H1 (cell line): ENCODE measurements around the gene CRP. TPM values are rescaled to one million over a fixed set of nuclear protein-coding genes. Genes with fewer than 3 reads are reported as not detected.

Experiments used
- CTCF ChIA-PET: fragments of 300-600 bp; sonication (Branson Sonifier 250); formaldehyde crosslinking; loops from one replicate; lab custom pipeline; 2021; ENCODE audit not compliant: partially characterized antibody; lab: Charles Lee
- POLR2A ChIA-PET: fragments of 300-600 bp; sonication (Branson Sonifier 250); formaldehyde crosslinking; loops from one replicate; lab custom pipeline; 2021; ENCODE audit warnings: inconsistent platforms; ENCODE audit not compliant: partially characterized antibody; lab: Charles Lee
- DNase-seq, 2 experiments: peaks; one replicate each; pipeline versions ENCODE4 v3.0.0 to v3.0.0-alpha.2; 2010 to 2022; ENCODE audit warnings: low spot score in 2 of 2, low read depth in 1 of 2, mixed read lengths in 1 of 2
- FAIRE-seq: peaks from 2 replicates; lab custom pipeline; 2011; peaks lifted over from hg19 to GRCh38; lab: Jason Lieb, UNC
- H2AFZ ChIP-seq: 2 replicates; pipeline ENCODE4 v1.8.1; 2012; ENCODE audit warnings: low read length, inconsistent platforms
- H2AK5ac ChIP-seq: 2 replicates; pipeline ENCODE4 v1.6.1; 2013; ENCODE audit warnings: low read depth, low read length
- H2BK120ac ChIP-seq: replicated peaks from 2 replicates; pipeline ENCODE3; 2013; ENCODE audit warnings: low read depth, low read length, inconsistent platforms
- H2BK12ac ChIP-seq: 2 replicates; pipeline ENCODE4 v1.6.1; 2013; ENCODE audit warnings: low read depth, low read length
- H2BK15ac ChIP-seq: 2 replicates; pipeline ENCODE4 v1.6.1; 2013; ENCODE audit warnings: low read length
- H2BK20ac ChIP-seq: 2 replicates; pipeline ENCODE4 v1.6.1; 2013; ENCODE audit warnings: low read length
- H2BK5ac ChIP-seq: 2 replicates; pipeline ENCODE4 v1.6.1; 2013; ENCODE audit warnings: low read depth, low read length
- H3K14ac ChIP-seq: 2 replicates; pipeline ENCODE4 v1.6.1; 2013; ENCODE audit warnings: inconsistent platforms; ENCODE audit not compliant: insufficient read length
- H3K18ac ChIP-seq: 2 replicates; pipeline ENCODE4 v1.6.1; 2013; ENCODE audit warnings: low read length; ENCODE audit errors: extremely low read depth
- H3K23ac ChIP-seq: 2 replicates; pipeline ENCODE4 v1.6.1; 2013; ENCODE audit warnings: inconsistent platforms; ENCODE audit not compliant: insufficient read length
- H3K23me2 ChIP-seq: 2 replicates; pipeline ENCODE4 v1.6.1; 2013; ENCODE audit warnings: low read depth, low read length
- H3K27ac ChIP-seq: 2 replicates; pipeline ENCODE4 v1.6.1; 2011; ENCODE audit warnings: low read depth, low read length, inconsistent platforms
- H3K27me3 ChIP-seq, 4 experiments: replicated peaks in 1 of 4; 1 replicate in 1 of 4; 2 replicates in 3 of 4; pipeline versions ENCODE4 v1.6.1 to v1.8.1; 2011 to 2013; ENCODE audit warnings: low read length in 3 of 4, mild to moderate bottlenecking in 3 of 4, inconsistent platforms in 2 of 4, mixed read lengths in 2 of 4, moderate library complexity in 1 of 4; ENCODE audit not compliant: control insufficient read depth in 3 of 4, insufficient read depth in 3 of 4; ENCODE audit errors: extremely low read depth in 1 of 4
- H3K36me3 ChIP-seq, 4 experiments: 2 replicates each; pipeline versions ENCODE4 v1.6.1 to v1.8.1; 2011 to 2013; ENCODE audit warnings: mild to moderate bottlenecking in 4 of 4, low read length in 3 of 4, moderate library complexity in 2 of 4, control low read depth in 1 of 4, inconsistent platforms in 1 of 4; ENCODE audit not compliant: insufficient read depth in 4 of 4, control insufficient read depth in 2 of 4
- H3K4ac ChIP-seq: replicated peaks from 2 replicates; pipeline ENCODE3; 2013; ENCODE audit warnings: low read length, low read depth, mixed read lengths, inconsistent platforms; ENCODE audit not compliant: insufficient read length
- H3K4me1 ChIP-seq, 4 experiments: replicated peaks in 1 of 4; 1 replicate in 1 of 4; 2 replicates in 3 of 4; pipeline versions ENCODE4 v1.6.1 to v1.8.1; 2011 to 2013; ENCODE audit warnings: low read length in 3 of 4, inconsistent platforms in 2 of 4, mixed read lengths in 1 of 4; ENCODE audit not compliant: insufficient read depth in 4 of 4, control insufficient read depth in 3 of 4
- H3K4me2 ChIP-seq, 2 experiments: 2 replicates each; pipeline versions ENCODE4 v1.6.1 to v1.8.1; 2011 to 2013; ENCODE audit warnings: low read depth in 2 of 2, low read length in 2 of 2, control low read depth in 1 of 2, inconsistent platforms in 1 of 2, mild to moderate bottlenecking in 1 of 2; ENCODE audit not compliant: insufficient read depth in 1 of 2
- H3K4me3 ChIP-seq, 4 experiments: fragments of 200-600, 300-600 bp in 1 of 4; sonication (generic), shearing (Covaris generic), sonication (Bioruptor Twin) in 1 of 4; 2 replicates each; pipeline versions ENCODE4 v1.5.1 to v1.8.1; 2011 to 2016; ENCODE audit warnings: low read length in 4 of 4, low read depth in 3 of 4, control low read depth in 2 of 4, inconsistent platforms in 2 of 4, mild to moderate bottlenecking in 2 of 4, mixed read lengths in 1 of 4, moderate library complexity in 1 of 4; ENCODE audit not compliant: insufficient read depth in 2 of 4; ENCODE audit errors: extremely low read depth in 1 of 4
- H3K56ac ChIP-seq: replicated peaks from 2 replicates; pipeline ENCODE3; 2013; ENCODE audit warnings: low read depth, mild to moderate bottlenecking, mixed read lengths, low read length, inconsistent platforms; ENCODE audit not compliant: insufficient read length
- H3K79me1 ChIP-seq: 2 replicates; pipeline ENCODE4 v1.6.1; 2013; ENCODE audit warnings: low read depth, low read length, control low read depth
- H3K79me2 ChIP-seq, 2 experiments: 2 replicates each; pipeline versions ENCODE4 v1.6.1 to v1.8.1; 2012 to 2013; ENCODE audit warnings: low read length in 2 of 2, mild to moderate bottlenecking in 2 of 2, inconsistent platforms in 1 of 2; ENCODE audit not compliant: insufficient read depth in 2 of 2, control insufficient read depth in 1 of 2
- H3K9ac ChIP-seq, 4 experiments: replicated peaks in 1 of 4; 1 replicate in 1 of 4; 2 replicates in 3 of 4; pipeline versions ENCODE4 v1.6.1 to v1.8.1; 2011 to 2013; ENCODE audit warnings: low read depth in 3 of 4, low read length in 3 of 4, control low read depth in 2 of 4, mild to moderate bottlenecking in 2 of 4, moderate library complexity in 2 of 4, inconsistent platforms in 1 of 4; ENCODE audit errors: extremely low read depth in 1 of 4
- H3K9me3 ChIP-seq, 2 experiments: 2 replicates each; pipeline versions ENCODE4 v1.6.1 to v1.8.1; 2012 to 2013; ENCODE audit warnings: mild to moderate bottlenecking in 2 of 2, moderate library complexity in 2 of 2, control low read depth in 1 of 2, inconsistent platforms in 1 of 2, low read depth in 1 of 2, low read length in 1 of 2, mixed read lengths in 1 of 2; ENCODE audit not compliant: insufficient read depth in 2 of 2
- H4K20me1 ChIP-seq, 2 experiments: replicated peaks in 1 of 2; 2 replicates each; pipeline versions ENCODE3 to v1.8.1; 2011 to 2013; ENCODE audit warnings: inconsistent platforms in 2 of 2, low read length in 2 of 2, mild to moderate bottlenecking in 1 of 2; ENCODE audit not compliant: insufficient read depth in 2 of 2, control insufficient read depth in 1 of 2
- H4K5ac ChIP-seq: 2 replicates; pipeline ENCODE4 v1.6.1; 2013; ENCODE audit warnings: low read length, low read depth, mixed read lengths, inconsistent platforms; ENCODE audit not compliant: insufficient read length
- H4K8ac ChIP-seq: 2 replicates; pipeline ENCODE4 v1.8.0; 2013; ENCODE audit warnings: mild to moderate bottlenecking, moderate library complexity, low read length, inconsistent platforms; ENCODE audit not compliant: insufficient read depth; ENCODE audit errors: extremely low read depth
- H4K91ac ChIP-seq: replicated peaks from 2 replicates; pipeline ENCODE3; 2013; ENCODE audit warnings: low read length, mixed read lengths, inconsistent platforms; ENCODE audit not compliant: insufficient read length
- ATF2 ChIP-seq: IDR thresholded peaks from 2 replicates; pipeline ENCODE4 v1.6.1; 2012; ENCODE audit warnings: low read length, inconsistent platforms
- ATF3 ChIP-seq: IDR thresholded peaks from 2 replicates; pipeline ENCODE4 v1.6.1; 2011; ENCODE audit warnings: low read depth, mild to moderate bottlenecking, low read length; ENCODE audit not compliant: insufficient read depth
- MAFK ChIP-seq: IDR thresholded peaks from 2 replicates; pipeline ENCODE4 v1.6.1; 2012; ENCODE audit warnings: low read depth, mild to moderate bottlenecking, improper control_type of control experiment, low read length
- POLR2AphosphoS5 ChIP-seq: IDR thresholded peaks from 2 replicates; pipeline ENCODE4 v1.6.1; 2011; ENCODE audit warnings: low read depth, low read length
- RAD21 ChIP-seq, 2 experiments: IDR thresholded peaks in 1 of 2; conservative IDR thresholded peaks in 1 of 2; 2 replicates each; pipeline ENCODE4 v1.6.1; 2011; ENCODE audit warnings: low read depth in 2 of 2, low read length in 2 of 2, improper control_type of control experiment in 1 of 2, inconsistent platforms in 1 of 2, mild to moderate bottlenecking in 1 of 2, moderate library complexity in 1 of 2
- RNF2 ChIP-seq: fragments of 200-900, 300-1000 bp; sonication (generic); IDR thresholded peaks from 2 replicates; pipeline ENCODE4 v1.7.1; 2016; ENCODE audit warnings: borderline replicate concordance, low read depth, mild to moderate bottlenecking, antibody characterized with exemption, low read length; ENCODE audit not compliant: poor library complexity, severe bottlenecking; ENCODE audit errors: missing control alignments
- SIRT6 ChIP-seq: IDR thresholded peaks from one replicate; pipeline ENCODE4 v1.7.1; 2012; ENCODE audit warnings: low read length, inconsistent platforms
- SIX5 ChIP-seq: IDR thresholded peaks from 2 replicates; pipeline ENCODE4 v1.6.1; 2011; ENCODE audit warnings: mild to moderate bottlenecking, low read depth, low read length
- TAF1 ChIP-seq: IDR thresholded peaks from 2 replicates; pipeline ENCODE4 v1.6.1; 2011; ENCODE audit warnings: mild to moderate bottlenecking, low read depth, low read length
- TAF7 ChIP-seq: optimal IDR thresholded peaks from 2 replicates; pipeline ENCODE3; 2011; ENCODE audit warnings: low read depth, mild to moderate bottlenecking, inconsistent platforms, low read length, moderate library complexity, borderline replicate concordance
- WGBS, 2 experiments: shearing (Covaris generic) in 1 of 2; methylation state at CpG; one replicate each; pipeline versions ENCODE4 v1.1.6 to v1.1.7; 2013 to 2015; ENCODE audit warnings: low lambda C conversion rate in 2 of 2, mixed read lengths in 2 of 2, inconsistent platforms in 1 of 2, low coverage in 1 of 2, missing lambda C conversion rate in 1 of 2; ENCODE audit not compliant: insufficient replicate concordance in 2 of 2, insufficient coverage in 1 of 2, insufficient read length in 1 of 2; ENCODE audit errors: extremely low coverage in 1 of 2, missing lambda C conversion rate in 1 of 2; 5-methylcytosine and 5-hydroxymethylcytosine counted together
- polyA plus RNA-seq, 7 experiments: library from polyadenylated mRNA; depleted of rRNA in 3 of 7; stranded (reverse) in 5 of 7; unstranded in 2 of 7; fragments of >200 nt in 5 of 7; fragments of 200-250 nt in 2 of 7; gene quantifications; 1 replicate in 5 of 7; 2 replicates in 1 of 7; 4 replicates in 1 of 7; pipeline versions ENCODE4 v1.2.1 to v1.2.3, GENCODE V29; 2011 to 2013; ENCODE audit warnings: missing spikeins in 2 of 7, mixed read lengths in 2 of 7
- total RNA-seq: library from RNA; stranded (reverse); fragmentation: NEBNext Ultra II Directional; extraction: Animal tissue kit (Norgen Biotek cat#: 25700); gene quantifications from 2 replicates; pipeline ENCODE4 v1.2.1, GENCODE V29; 2021

Gene CRP
- total and polyA plus RNA-seq, 2 of the 8 experiments (the other 6 are each of a cell fraction or from before 2014, with no cell fraction given) = not detected

DNA sequence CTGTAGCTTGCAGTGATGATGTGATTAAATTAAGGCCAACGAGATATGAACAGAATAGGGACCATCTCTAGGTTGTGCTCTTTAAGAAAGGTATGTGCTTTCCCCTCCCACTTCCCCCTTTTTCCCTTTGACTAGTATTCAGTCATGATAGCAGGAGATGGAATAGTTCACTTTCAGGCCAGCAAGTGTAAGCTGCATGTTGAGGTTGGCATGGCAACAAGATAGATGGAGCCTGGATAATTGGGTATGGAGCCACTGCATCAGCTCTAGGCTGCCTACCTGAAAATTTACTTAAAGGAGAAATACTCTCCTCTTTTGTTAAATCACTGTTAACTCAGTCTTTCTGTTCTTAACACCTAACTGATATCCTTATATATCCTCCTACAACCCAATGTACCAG, 1.5 kb upstream of the CRP start:
- CTCF ChIA-PET = interaction anchor here (0.6 kb wide), 1 partner anchor 290 kb away, joined by 3 read pairs; no protein-coding TSS in a partner anchor
- H2BK15ac ChIP-seq = no peak overlapping the region
- POLR2A ChIA-PET = no interaction called here

More for the DNA sequence above, 1.5 kb upstream of the CRP start:
- Histone ChIP-seq H3K14ac (no peak overlapping the region), H2AFZ (no peak overlapping the region), H3K4me2 (no peak overlapping the region), H2BK20ac (no peak overlapping the region), H4K5ac (no peak overlapping the region), H3K4me3 (no peak overlapping the region), H3K27me3 (no peaks in the 10 kb centered on the region), H3K9me3 (peaks cover 70 to 76% of the 10 kb centered on the region in 2 experiments), H3K79me2 (no peaks in the 10 kb centered on the region), H4K91ac (no peak overlapping the region), H4K20me1 (no peaks in the 10 kb centered on the region), H2BK120ac (no peak overlapping the region), H2BK5ac (no peak overlapping the region), H3K18ac (no peak overlapping the region), H3K4me1 (no peaks in the 10 kb centered on the region), H3K56ac (no peak overlapping the region), H3K23ac (no peak overlapping the region), H3K4ac (no peak overlapping the region), H3K36me3 (no peaks in the 10 kb centered on the region), H3K79me1 (no peaks in the 10 kb centered on the region), H4K8ac (no peak overlapping the region), H3K23me2 (no peaks in the 10 kb centered on the region), H3K9ac (no peak overlapping the region), H3K27ac (no peak overlapping the region), H2BK12ac (no peak overlapping the region), H2AK5ac (no peak overlapping the region)
- WGBS, 2 experiments = 70% methylated on average over 1 of the region's 1 CpG; no CpG with 5 or more reads in 1 of the 2 experiments
- no peak for DNase-seq
- FAIRE-seq = no peak
- TF ChIP-seq TAF1 = no peak
- no peak for TF ChIP-seq POLR2AphosphoS5
- TF ChIP-seq ATF3 = no peak
- no peak for TF ChIP-seq TAF7
- TF ChIP-seq SIX5 = no peak
- TF ChIP-seq RNF2 = no peak
- TF ChIP-seq MAFK = no peak
- TF ChIP-seq SIRT6 = no peak
- no peak for TF ChIP-seq RAD21 (IDR thresholded peaks at IDR 0.05 in 1 of 2, conservative IDR thresholded peaks at IDR 0.05 in 1 of 2; ENCODE audit: low read depth in 2 of 2, low read length in 2 of 2)
- no peak for TF ChIP-seq ATF2
